ENCODE data around the gene PODXL2. TPM values are rescaled to one million over a fixed set of nuclear protein-coding genes. Genes with fewer than 3 reads are reported as not detected.
A peak's percentile ranks its signal among the peaks of the same experiment; 100 is the strongest.

The PODXL2 gene
- total RNA-seq, 2 donors from 2014 or later: 8.3 to 14.2 TPM

- ATAC-seq (no peak), DNase-seq (peak in 3 of 4 donors; percentile 1 to 10 (median 3))
- no peak for TF ChIP-seq POLR2A (IDR thresholded peaks at IDR 0.05)
- TF ChIP-seq CTCF (IDR thresholded peaks at IDR 0.05): no peak
- no peak overlapping the region for H3K27ac ChIP-seq
- no peak overlapping the region for H3K4me3 ChIP-seq
- WGBS, 2 donors: 93 to 98% methylated on average over 9 to 21 of the region's 21 CpGs
- H3K27me3 ChIP-seq: no peaks in the 10 kb centered on the region
- peaks cover 15% of the 10 kb centered on the region for H3K4me1 ChIP-seq
- H3K36me3 ChIP-seq (replicated peaks in 1 of 2; ENCODE audit: insufficient read depth in 1 of 2, low read depth in 2 of 2): peaks cover 0 to 2% of the 10 kb centered on the region in 2 donors
- no peaks in the 10 kb centered on the region for H3K9me3 ChIP-seq
- intact Hi-C loops (cut with DNase I): no loop called here
Measured at GRCh38 chr3:127676921-127677351, 48.0 kb downstream of the PODXL2 start.

- Histone ChIP-seq H3K9me3 (no peaks in the 10 kb centered on the region), H3K27me3 (no peaks in the 10 kb centered on the region), H3K4me3 (no peak overlapping the region), H3K27ac (no peak overlapping the region), H3K36me3 (replicated peaks in 1 of 2; ENCODE audit: insufficient read depth in 1 of 2, low read depth in 2 of 2) (peaks cover 0 to 2% of the 10 kb centered on the region in 2 donors), H3K4me1 (peaks cover 11% of the 10 kb centered on the region)
- 92% methylated on average over 12 to 17 of the region's 17 CpGs for WGBS, 2 donors
- no peak for TF ChIP-seq POLR2A (IDR thresholded peaks at IDR 0.05)
- TF ChIP-seq CTCF (IDR thresholded peaks at IDR 0.05): no peak
- DNase-seq (peak in 3 of 4 donors; percentile 1 to 5 (median 1)), ATAC-seq (no peak)
- intact Hi-C loops (cut with DNase I): no loop called here
Measured at GRCh38 chr3:127677541-127678314, 48.7 kb downstream of the PODXL2 start.

GRCh38 chr3:127678315-127678599 lies 49.3 kb downstream of the PODXL2 start:
- WGBS, 2 donors: 94 to 99% methylated on average over 8 of the region's 8 CpGs
- peaks cover 0 to 2% of the 10 kb centered on the region in 2 donors for H3K36me3 ChIP-seq (replicated peaks in 1 of 2; ENCODE audit: insufficient read depth in 1 of 2, low read depth in 2 of 2)
- TF ChIP-seq CTCF (IDR thresholded peaks at IDR 0.05) (no peak), POLR2A (IDR thresholded peaks at IDR 0.05) (no peak)
- H3K27me3 ChIP-seq: no peaks in the 10 kb centered on the region
- H3K4me1 ChIP-seq: peaks cover 10% of the 10 kb centered on the region
- no peak overlapping the region for H3K4me3 ChIP-seq
- H3K9me3 ChIP-seq: no peaks in the 10 kb centered on the region
- ATAC-seq: no peak
- no peak for DNase-seq
- no peak overlapping the region for H3K27ac ChIP-seq
- intact Hi-C loops (cut with DNase I): no loop called here

- intact Hi-C loops (cut with DNase I): no loop called here
- ATAC-seq: no peak
- DNase-seq: peak in 3 of 4 donors; percentile 1 to 7 (median 4)
- whole genome bisulfite sequencing, 2 donors: 80 to 88% methylated on average over 9 to 12 of the region's 12 CpGs
- H3K9me3 ChIP-seq: no peaks in the 10 kb centered on the region
- TF ChIP-seq CTCF (IDR thresholded peaks at IDR 0.05) (no peak), POLR2A (IDR thresholded peaks at IDR 0.05) (no peak)
- peaks cover 4% of the 10 kb centered on the region for H3K4me1 ChIP-seq
- H3K36me3 ChIP-seq (replicated peaks in 1 of 2; ENCODE audit: insufficient read depth in 1 of 2, low read depth in 2 of 2): peaks cover 0 to 2% of the 10 kb centered on the region in 2 donors
- no peak overlapping the region for H3K4me3 ChIP-seq
- H3K27me3 ChIP-seq: no peaks in the 10 kb centered on the region
- no peak overlapping the region for H3K27ac ChIP-seq
Measured at GRCh38 chr3:127678611-127679533, 49.9 kb downstream of the PODXL2 start.
